T-cell (primary cell): Measurements from ENCODE around the gene NXPE3. TPM values are rescaled to one million over a fixed set of nuclear protein-coding genes. Genes with fewer than 3 reads are reported as not detected.
A peak's percentile ranks its signal among the peaks of the same experiment; 100 is the strongest.

Experiments used
- ATAC-seq, 4 experiments: fragments of 200-7000 bp in 3 of 4; fragments of 150-1000 bp in 1 of 4; cut with Tn5 transposase; replicated peaks in 1 of 4; 1 replicate in 3 of 4; 2 replicates in 1 of 4; pipeline ENCODE4 v1.10.0; 2021; ENCODE audit warnings: moderate library complexity in 3 of 4, mild to moderate bottlenecking in 2 of 4, moderate number of reproducible peaks in 1 of 4
- CTCF ChIA-PET, 2 donors: fragments of 300-600 bp; sonication (Branson Sonifier 250); formaldehyde crosslinking; loops; one replicate each; lab custom pipeline; 2022; ENCODE audit warnings: antibody characterized with exemption in 2 of 2; lab: Charles Lee
- POLR2A ChIA-PET, 2 donors: fragments of 300-600 bp; sonication (Branson Sonifier 250); formaldehyde crosslinking; loops; one replicate each; lab custom pipeline; 2022; ENCODE audit warnings: antibody characterized with exemption in 2 of 2; lab: Charles Lee
- DNase-seq, 35 experiments: peaks; one replicate each; pipeline versions ENCODE4 v3.0.0 to v3.0.0-alpha.2; 2013 to 2023
- H3K27ac ChIP-seq: one replicate; pipeline ENCODE4 v1.5.1; 2013; ENCODE audit warnings: low read length
- H3K27me3 ChIP-seq, 2 experiments: replicated peaks in 1 of 2; 1 replicate in 1 of 2; 2 replicates in 1 of 2; pipeline versions ENCODE4 v1.6.1 to v1.7.0; 2013; ENCODE audit warnings: low read length in 1 of 2, mixed read lengths in 1 of 2; ENCODE audit not compliant: control insufficient read depth in 2 of 2, insufficient read depth in 2 of 2; ENCODE audit errors: extremely low read depth in 1 of 2
- H3K36me3 ChIP-seq, 2 donors: 1 replicate in 1 of 2; 2 replicates in 1 of 2; pipeline versions ENCODE4 v1.6.1 to v1.7.0; 2013; ENCODE audit warnings: low read length in 1 of 2; ENCODE audit not compliant: control insufficient read depth in 2 of 2, insufficient read depth in 1 of 2; ENCODE audit errors: extremely low read depth in 1 of 2
- H3K4me1 ChIP-seq, 2 experiments: 1 replicate in 1 of 2; 2 replicates in 1 of 2; pipeline versions ENCODE4 v1.6.1 to v1.7.0; 2013; ENCODE audit warnings: low read length in 2 of 2, mixed read lengths in 1 of 2; ENCODE audit not compliant: insufficient read depth in 2 of 2, control insufficient read depth in 1 of 2; ENCODE audit errors: extremely low read depth in 1 of 2
- H3K4me3 ChIP-seq, 2 donors: 1 replicate in 1 of 2; 2 replicates in 1 of 2; pipeline versions ENCODE4 v1.5.1 to v1.7.0; 2013; ENCODE audit warnings: mild to moderate bottlenecking in 2 of 2, low read length in 1 of 2, moderate library complexity in 1 of 2; ENCODE audit not compliant: control insufficient read depth in 1 of 2; ENCODE audit errors: extremely low read depth in 1 of 2
- H3K9me3 ChIP-seq: 2 replicates; pipeline ENCODE4 v1.7.0; 2013
- H3K27ac Mint-ChIP-seq, 2 donors: one replicate each; pipeline ENCODE4 v1.8.0; 2020 to 2021; ENCODE audit warnings: mild to moderate bottlenecking in 2 of 2, mixed read lengths in 2 of 2
- H3K27me3 Mint-ChIP-seq, 2 donors: one replicate each; pipeline ENCODE4 v1.8.0; 2021 to 2022; ENCODE audit warnings: mixed read lengths in 2 of 2
- H3K36me3 Mint-ChIP-seq: one replicate; pipeline ENCODE4 v1.8.0; 2021; ENCODE audit warnings: mixed read lengths
- H3K4me1 Mint-ChIP-seq, 3 donors: one replicate each; pipeline ENCODE4 v1.8.0; 2020 to 2022; ENCODE audit warnings: mixed read lengths in 3 of 3, mild to moderate bottlenecking in 1 of 3
- H3K4me3 Mint-ChIP-seq, 3 donors: one replicate each; pipeline ENCODE4 v1.8.0; 2020 to 2022; ENCODE audit warnings: mild to moderate bottlenecking in 3 of 3, mixed read lengths in 3 of 3, moderate library complexity in 3 of 3
- H3K9me3 Mint-ChIP-seq, 3 donors: one replicate each; pipeline ENCODE4 v1.8.0; 2020 to 2022; ENCODE audit warnings: mixed read lengths in 3 of 3
- WGBS: methylation state at CpG from one replicate; pipeline ENCODE4 v1.1.5; 2013; ENCODE audit warnings: missing lambda C conversion rate; ENCODE audit not compliant: insufficient coverage; 5-methylcytosine and 5-hydroxymethylcytosine counted together
- total RNA-seq, 35 experiments: library from RNA in 6 of 35; stranded (reverse) in 6 of 35; fragments of 120-200 nt in 1 of 35; gene quantifications; one replicate each; pipeline versions ENCODE4 v1.2.1 to v1.2.4 and lab custom pipeline; 2013 to 2026

Gene NXPE3
- total RNA-seq, 5 donors from 2014 or later (not counting 1 experiment from before 2014, with no cell fraction given): 38.0 to 44.8 (median 41.3) TPM

- WGBS: 100% methylated on average over 1 of the region's 4 CpGs
- ChIA-PET POLR2A (interaction anchor here in 1 of 2 donors (0.6 kb wide), 1 partner anchor 11 kb away, joined by 3 read pairs; no protein-coding TSS in a partner anchor), CTCF (interaction anchor here (0.6 to 2.4 kb wide), 4 partner anchors 11 to 433 kb away, joined by 3 to 12 read pairs (median 3); no protein-coding TSS in a partner anchor)
- no peak for DNase-seq
- Mint-ChIP-seq H3K4me3 (peak overlapping the region in 1 of 3 donors; percentile 29), H3K27ac (peak overlapping the region; percentile 72 to 85), H3K4me1 (peaks cover 76 to 86% (median 78%) of the 10 kb centered on the region in 3 donors), H3K36me3 (peaks cover 76% of the 10 kb centered on the region), H3K9me3 (peaks cover 0 to 4% (median 0%) of the 10 kb centered on the region in 3 donors), H3K27me3 (no peaks in the 10 kb centered on the region)
- H3K9me3 ChIP-seq: no peaks in the 10 kb centered on the region
- H3K36me3 ChIP-seq: peaks cover 0 to 67% of the 10 kb centered on the region in 2 donors
- H3K27me3 ChIP-seq: no peaks in the 10 kb centered on the region
- no peak overlapping the region for H3K27ac ChIP-seq
- H3K4me1 ChIP-seq: peaks cover 7 to 14% of the 10 kb centered on the region in 2 experiments
- H3K4me3 ChIP-seq: no peak overlapping the region
- ATAC-seq: no peak
Observed at GRCh38 chr3:101791778-101792177, 12.8 kb downstream of the NXPE3 start.

GRCh38 chr3:101796077-101796680, 17.2 kb downstream of the NXPE3 start:
- Histone ChIP-seq H3K4me1 (peaks cover 0 to 9% of the 10 kb centered on the region in 2 experiments), H3K4me3 (peak overlapping the region in 1 of 2 donors; percentile 23), H3K27me3 (no peaks in the 10 kb centered on the region), H3K9me3 (no peaks in the 10 kb centered on the region), H3K36me3 (peaks cover 0 to 54% of the 10 kb centered on the region in 2 donors), H3K27ac (no peak overlapping the region)
- DNase-seq (no peak), ATAC-seq (no peak)
- Mint-ChIP-seq H3K27ac (peak overlapping the region; percentile 56 to 67), H3K9me3 (peaks cover 0 to 4% (median 0%) of the 10 kb centered on the region in 3 donors), H3K4me1 (peaks cover 72 to 77% (median 75%) of the 10 kb centered on the region in 3 donors), H3K27me3 (no peaks in the 10 kb centered on the region), H3K36me3 (peaks cover 72% of the 10 kb centered on the region), H3K4me3 (peak overlapping the region in 1 of 3 donors; percentile 20)
- 100% methylated on average over 1 of the region's 3 CpGs for WGBS
- ChIA-PET POLR2A (interaction anchor here (0.6 kb wide), 3 partner anchors 27 to 878 kb away, joined by 3 read pairs; no protein-coding TSS in a partner anchor), CTCF (interaction anchor here in 1 of 2 donors (0.8 to 2.6 kb wide), 4 partner anchors 9 to 430 kb away, joined by 3 to 8 read pairs (median 4); no protein-coding TSS in a partner anchor)

- 100% methylated on average over 3 of the region's 4 CpGs for WGBS
- H3K27ac Mint-ChIP-seq: peak overlapping the region; percentile 73 to 85
- Histone ChIP-seq H3K27ac (no peak overlapping the region), H3K4me3 (no peak overlapping the region), H3K4me1 (peaks cover 3 to 8% of the 10 kb centered on the region in 2 experiments), H3K9me3 (no peaks in the 10 kb centered on the region), H3K36me3 (peaks cover 0 to 37% of the 10 kb centered on the region in 2 donors), H3K27me3 (no peaks in the 10 kb centered on the region)
- peaks cover 43 to 61% (median 53%) of the 10 kb centered on the region in 3 donors for H3K4me1 Mint-ChIP-seq
- no peaks in the 10 kb centered on the region for H3K9me3 Mint-ChIP-seq
- no peaks in the 10 kb centered on the region for H3K27me3 Mint-ChIP-seq
- DNase-seq: no peak
- ChIA-PET CTCF (interaction anchor here (0.5 to 3.9 kb wide), 7 partner anchors 31 to 735 kb away, joined by 3 to 21 read pairs (median 4); no protein-coding TSS in a partner anchor), POLR2A (interaction anchor here in 1 of 2 donors (0.5 kb wide), 1 partner anchor 149 kb away, joined by 3 read pairs; no protein-coding TSS in a partner anchor)
- H3K36me3 Mint-ChIP-seq: peaks cover 61% of the 10 kb centered on the region
- no peak overlapping the region for H3K4me3 Mint-ChIP-seq
- no peak for ATAC-seq
Observed at GRCh38 chr3:101801174-101801573, 22.2 kb downstream of the NXPE3 start.

DNA sequence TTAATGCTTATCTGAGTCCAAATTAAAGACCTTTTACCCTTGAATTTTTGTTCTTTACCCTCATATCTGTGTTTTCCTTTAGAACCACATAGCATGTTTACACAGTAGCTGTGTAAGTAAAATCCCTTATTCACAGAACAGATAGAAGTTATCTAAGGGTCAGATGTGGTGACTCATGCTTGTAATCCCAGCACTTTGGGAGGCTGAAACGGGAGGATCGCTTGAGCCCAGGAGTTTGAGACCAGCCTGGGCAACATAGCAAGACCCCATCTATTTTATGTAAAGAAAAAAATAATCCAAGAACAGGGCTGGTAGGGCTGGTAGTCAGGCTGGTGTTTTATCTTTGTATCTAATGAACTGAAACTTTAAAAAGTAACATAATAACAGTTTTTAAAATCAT, 23.2 kb downstream of the NXPE3 start:
- Mint-ChIP-seq H3K4me3 (no peak overlapping the region), H3K27me3 (no peaks in the 10 kb centered on the region), H3K9me3 (no peaks in the 10 kb centered on the region), H3K4me1 (peaks cover 34 to 53% (median 43%) of the 10 kb centered on the region in 3 donors), H3K27ac (peak overlapping the region; percentile 73 to 81), H3K36me3 (peaks cover 58% of the 10 kb centered on the region)
- Histone ChIP-seq H3K27me3 (no peaks in the 10 kb centered on the region), H3K9me3 (no peaks in the 10 kb centered on the region), H3K4me3 (no peak overlapping the region), H3K27ac (no peak overlapping the region), H3K4me1 (peaks cover under 1 to 3% of the 10 kb centered on the region in 2 experiments), H3K36me3 (peaks cover 0 to 39% of the 10 kb centered on the region in 2 donors)
- CTCF ChIA-PET: interaction anchor here (0.6 to 3.9 kb wide), 34 partner anchors 8 to 1801 kb away, joined by 3 to 30 read pairs (median 5); partner anchors contain the start of genes CEP97 (in 1 of the 2), NXPE3 (in 1 of the 2) and RPL24 (in 1 of the 2)
- POLR2A ChIA-PET: interaction anchor here (0.6 to 1.7 kb wide), 5 partner anchors 13 to 421 kb away, joined by 3 to 5 read pairs (median 4); partner anchors contain the start of gene NFKBIZ (in 1 of the 2)
- WGBS: no CpG with 5 or more reads among the region's 2 CpGs
- DNase-seq (no peak), ATAC-seq (no peak)

GRCh38 chr3:101803173-101803782, 24.3 kb downstream of the NXPE3 start:
- H3K4me3 ChIP-seq: no peak overlapping the region
- H3K27ac Mint-ChIP-seq: peak overlapping the region; percentile 73 to 81
- ChIA-PET CTCF (interaction anchor here (0.6 to 3.9 kb wide), 41 partner anchors 9 to 1201 kb away, joined by 3 to 30 read pairs (median 5); partner anchors contain the start of genes CEP97 (in 1 of the 2), NXPE3 (in 1 of the 2) and RPL24 (in 1 of the 2)), POLR2A (interaction anchor here (0.6 to 1.7 kb wide), 6 partner anchors 17 to 143 kb away, joined by 3 to 5 read pairs (median 3); partner anchors contain the start of gene NFKBIZ (in 1 of the 2))
- H3K4me1 Mint-ChIP-seq: peaks cover 34 to 50% (median 39%) of the 10 kb centered on the region in 3 donors
- H3K4me3 Mint-ChIP-seq: no peak overlapping the region
- H3K9me3 ChIP-seq: no peaks in the 10 kb centered on the region
- H3K4me1 ChIP-seq: peaks cover 0 to 3% of the 10 kb centered on the region in 2 experiments
- H3K27me3 Mint-ChIP-seq: no peaks in the 10 kb centered on the region
- ATAC-seq (peak; percentile 96 to 99 (median 98)), DNase-seq (peak in 30 of 35 experiments; percentile 2 to 88 (median 44))
- WGBS: 95% methylated on average over 4 of the region's 9 CpGs
- peaks cover 54% of the 10 kb centered on the region for H3K36me3 Mint-ChIP-seq
- no peaks in the 10 kb centered on the region for H3K9me3 Mint-ChIP-seq
- no peaks in the 10 kb centered on the region for H3K27me3 ChIP-seq
- H3K27ac ChIP-seq: peak overlapping the region; percentile 25
- peaks cover 0 to 39% of the 10 kb centered on the region in 2 donors for H3K36me3 ChIP-seq
